ENCODE data around the gene LYZL1.

DNA sequence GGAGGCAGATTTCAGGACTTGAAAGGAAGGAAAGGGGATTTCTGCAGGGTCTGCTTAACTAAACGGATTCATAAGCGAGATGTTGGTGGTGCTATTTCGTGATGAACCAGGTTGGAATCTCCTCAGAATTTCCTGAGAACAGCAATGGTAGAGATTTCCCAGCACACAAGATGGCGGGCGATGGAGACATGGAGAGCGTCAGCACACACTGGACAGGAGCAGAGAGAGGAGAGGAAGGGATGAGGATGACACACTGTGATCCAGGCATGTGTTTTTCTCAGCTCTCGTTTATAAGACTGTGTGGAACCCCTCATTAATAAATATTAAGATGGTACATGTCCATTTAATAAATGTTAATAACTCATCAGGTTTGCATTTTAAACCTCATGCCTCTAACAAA lies 43.9 kb upstream of the LYZL1 start:
- TF ChIP-seq, protein P1, sequence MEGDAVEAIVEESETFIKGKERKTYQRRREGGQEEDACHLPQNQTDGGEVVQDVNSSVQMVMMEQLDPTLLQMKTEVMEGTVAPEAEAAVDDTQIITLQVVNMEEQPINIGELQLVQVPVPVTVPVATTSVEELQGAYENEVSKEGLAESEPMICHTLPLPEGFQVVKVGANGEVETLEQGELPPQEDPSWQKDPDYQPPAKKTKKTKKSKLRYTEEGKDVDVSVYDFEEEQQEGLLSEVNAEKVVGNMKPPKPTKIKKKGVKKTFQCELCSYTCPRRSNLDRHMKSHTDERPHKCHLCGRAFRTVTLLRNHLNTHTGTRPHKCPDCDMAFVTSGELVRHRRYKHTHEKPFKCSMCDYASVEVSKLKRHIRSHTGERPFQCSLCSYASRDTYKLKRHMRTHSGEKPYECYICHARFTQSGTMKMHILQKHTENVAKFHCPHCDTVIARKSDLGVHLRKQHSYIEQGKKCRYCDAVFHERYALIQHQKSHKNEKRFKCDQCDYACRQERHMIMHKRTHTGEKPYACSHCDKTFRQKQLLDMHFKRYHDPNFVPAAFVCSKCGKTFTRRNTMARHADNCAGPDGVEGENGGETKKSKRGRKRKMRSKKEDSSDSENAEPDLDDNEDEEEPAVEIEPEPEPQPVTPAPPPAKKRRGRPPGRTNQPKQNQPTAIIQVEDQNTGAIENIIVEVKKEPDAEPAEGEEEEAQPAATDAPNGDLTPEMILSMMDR (IDR thresholded peaks at IDR 0.05) = no peak
- no peak for TF ChIP-seq POLR2A (IDR thresholded peaks at IDR 0.05)
- no peak for TF ChIP-seq EP300 (IDR thresholded peaks at IDR 0.05)

Measured in gastroesophageal sphincter (tissue), 3 donors.